GM18867 (cell line): Measurements from ENCODE around the gene ABLIM2.

ENCODE experiments used
- ATAC-seq: cut with Tn5 transposase; IDR thresholded peaks from one replicate; pipeline ENCODE4 v1.9.1; 2021; ENCODE audit warnings: mild to moderate bottlenecking, moderate library complexity; ENCODE audit not compliant: unreplicated experiment

ABLIM2 gene

DNA sequence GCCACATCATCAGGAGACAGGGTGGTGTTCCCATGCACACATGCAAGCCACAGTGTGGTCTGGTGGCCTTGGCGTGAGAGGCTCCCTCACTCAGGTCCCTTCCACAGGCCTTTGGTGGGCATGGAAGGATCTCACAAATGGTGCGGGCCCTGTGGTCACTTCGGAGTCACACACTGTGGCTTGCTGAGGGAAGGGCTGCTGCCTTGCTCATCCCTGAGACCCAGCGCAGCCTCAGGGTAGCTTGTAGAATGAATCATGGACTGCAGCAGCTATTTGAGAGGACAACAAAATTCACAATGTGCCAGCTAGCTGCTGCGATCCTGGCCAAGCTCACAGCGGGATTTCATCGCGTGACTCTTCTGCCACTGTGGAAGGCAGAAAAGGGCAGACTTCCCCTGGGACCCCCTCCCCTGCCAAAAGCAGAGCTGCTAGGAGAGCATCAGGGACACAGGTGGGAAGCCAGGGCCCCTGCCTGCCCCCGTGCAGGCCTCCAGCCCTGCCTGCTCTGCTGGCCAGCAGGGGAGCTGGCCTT, 106.4 kb downstream of the ABLIM2 start:
- ATAC-seq, result no peak

DNA sequence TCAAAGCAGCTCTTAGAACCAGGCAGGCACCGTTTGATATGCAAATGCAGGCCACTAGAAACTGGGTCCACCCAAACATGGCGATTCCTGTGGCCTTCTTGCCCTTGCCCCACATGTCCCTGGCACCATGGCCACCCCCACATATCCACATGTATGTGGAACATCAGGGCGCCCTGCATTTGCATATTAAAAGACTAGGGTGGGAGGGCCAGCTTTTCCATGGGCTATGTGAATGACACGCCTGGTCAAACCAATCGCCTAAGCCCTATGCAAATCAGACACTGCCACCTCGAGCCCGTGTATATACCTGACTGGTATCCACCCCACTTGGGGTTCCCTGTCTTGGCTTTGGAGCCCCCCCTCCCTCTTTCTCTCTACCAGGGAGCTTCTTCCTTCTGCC, 107.0 kb downstream of the ABLIM2 start:
- no peak for ATAC-seq

DNA sequence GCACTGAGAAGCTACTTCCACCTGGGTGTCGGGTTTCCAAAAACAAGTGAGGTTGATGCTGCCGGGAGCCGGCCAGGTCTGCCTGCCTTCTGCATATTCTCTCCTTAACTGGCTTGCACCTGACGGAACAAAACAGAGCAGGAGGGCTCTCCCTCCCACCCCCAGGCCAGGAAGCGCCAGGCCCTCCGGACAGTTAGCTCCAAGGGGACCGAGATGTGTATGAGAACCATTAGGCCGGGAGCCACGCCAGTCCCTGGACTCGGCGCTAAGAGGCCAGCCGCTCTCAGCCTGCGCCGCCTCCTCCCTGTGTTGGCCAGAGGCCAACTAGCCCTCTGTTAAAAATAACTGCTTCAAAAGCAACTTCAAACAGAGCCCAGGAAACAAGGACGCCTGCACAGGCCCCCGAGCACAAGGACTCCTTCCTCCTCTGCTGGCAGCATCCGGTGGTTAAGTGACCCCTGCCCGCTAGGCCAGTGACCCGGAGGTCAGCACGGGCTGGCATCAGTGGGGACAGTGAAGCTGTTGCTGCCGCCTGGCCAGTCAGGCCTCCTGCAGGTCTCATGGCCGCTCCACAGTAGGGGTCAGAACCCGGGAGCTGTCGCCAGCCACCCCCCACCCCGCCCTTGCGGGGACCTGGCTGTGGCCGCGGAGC, 107.9 kb downstream of the ABLIM2 start:
- no peak for ATAC-seq

DNA sequence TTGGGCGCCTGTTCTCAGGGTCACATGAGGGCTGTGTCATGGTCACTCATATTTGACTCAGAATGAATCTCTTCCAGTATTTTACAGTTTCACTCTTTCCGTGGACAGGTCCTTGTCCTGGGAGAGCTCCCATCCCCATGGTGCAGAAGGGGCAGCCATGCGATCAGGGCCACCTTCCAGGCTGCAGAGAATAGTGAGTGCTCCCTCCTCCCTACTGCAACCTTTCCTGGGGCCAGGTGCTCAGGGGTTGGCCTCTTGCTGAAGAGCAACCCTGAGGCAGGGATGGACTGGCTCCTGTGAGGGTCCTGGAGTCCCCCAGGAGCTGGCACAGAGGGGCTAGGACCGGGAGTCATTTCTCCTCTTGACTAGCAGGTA, 108.4 kb downstream of the ABLIM2 start:
- no peak for ATAC-seq

DNA sequence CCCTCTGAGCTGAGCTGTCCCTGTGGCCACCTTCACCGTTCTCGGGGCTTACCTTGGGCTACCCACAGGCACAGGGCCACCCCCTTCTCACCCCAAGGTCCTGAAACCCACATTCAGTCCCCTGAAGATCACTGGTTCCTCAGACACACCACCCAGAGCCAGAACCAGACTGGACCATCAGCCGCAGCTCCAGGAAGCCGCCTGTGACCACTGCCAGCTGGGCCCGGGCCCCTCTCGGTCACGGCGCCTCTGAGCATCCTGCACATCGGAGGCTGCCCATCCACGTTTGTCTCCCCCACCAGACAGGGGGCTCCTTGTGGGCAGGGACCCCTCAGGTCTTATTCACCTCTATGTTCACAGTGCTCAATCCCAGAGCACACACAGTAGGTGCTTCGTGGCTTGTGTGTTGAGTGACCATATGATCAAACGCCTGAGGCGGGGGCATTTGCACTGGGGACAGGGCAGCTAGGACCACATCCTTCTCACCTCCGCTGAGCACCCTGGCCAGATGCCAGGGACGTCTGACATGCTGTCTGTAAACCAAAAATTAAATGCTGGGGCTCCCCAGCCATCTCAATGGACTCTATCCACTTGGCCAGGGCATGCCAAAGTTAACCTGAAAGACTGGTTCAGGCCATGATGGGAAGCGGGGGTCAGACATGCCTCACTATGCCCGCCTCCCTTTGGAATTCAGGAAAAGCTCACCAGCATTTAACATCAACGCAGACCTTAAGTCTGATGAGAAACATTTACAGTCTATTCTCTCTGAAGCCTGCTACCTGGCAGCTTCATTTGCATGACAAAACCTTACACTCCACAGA, 109.5 kb downstream of the ABLIM2 start:
- no peak for ATAC-seq

DNA sequence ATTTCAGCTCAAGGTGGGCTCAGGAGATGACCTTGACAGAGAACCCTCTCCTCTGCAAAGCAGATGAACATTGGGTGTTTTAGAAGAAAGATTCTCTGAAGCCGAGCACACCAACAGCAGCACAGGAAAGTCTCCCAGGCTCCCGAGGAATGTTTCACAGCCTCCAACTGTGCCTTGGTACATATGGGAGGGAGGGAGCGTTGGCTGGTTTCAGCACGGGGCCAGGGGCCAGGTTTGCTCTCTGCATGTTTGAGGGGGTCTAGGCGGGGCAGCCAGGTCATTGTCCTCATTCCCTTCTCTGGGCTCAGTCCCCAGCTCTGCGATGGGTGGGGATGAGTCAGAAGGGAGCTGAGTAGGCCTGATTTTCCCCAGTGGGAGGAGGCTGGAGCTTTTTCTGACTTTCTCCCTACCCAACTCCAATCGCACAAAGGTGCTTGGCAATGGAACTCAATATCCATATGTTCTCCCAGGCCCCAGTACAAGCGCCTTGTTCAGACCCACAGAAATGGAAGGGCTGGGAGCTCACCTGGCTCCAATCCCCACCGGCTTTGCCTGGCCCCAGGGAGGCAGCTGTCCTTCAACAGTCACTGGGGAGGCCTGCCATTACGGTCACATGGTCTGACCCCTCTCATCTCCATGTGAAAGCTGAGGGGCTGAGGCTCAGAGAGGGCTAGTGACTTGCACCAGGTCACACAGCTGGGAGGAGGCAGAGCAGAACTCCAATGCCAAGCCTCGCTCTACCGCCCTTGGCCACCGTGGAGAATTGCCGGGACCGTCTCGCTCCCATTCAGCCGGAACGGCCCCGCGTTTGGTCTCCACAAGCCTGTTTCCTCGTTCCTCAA, 110.6 kb downstream of the ABLIM2 start:
- ATAC-seq, result no peak

DNA sequence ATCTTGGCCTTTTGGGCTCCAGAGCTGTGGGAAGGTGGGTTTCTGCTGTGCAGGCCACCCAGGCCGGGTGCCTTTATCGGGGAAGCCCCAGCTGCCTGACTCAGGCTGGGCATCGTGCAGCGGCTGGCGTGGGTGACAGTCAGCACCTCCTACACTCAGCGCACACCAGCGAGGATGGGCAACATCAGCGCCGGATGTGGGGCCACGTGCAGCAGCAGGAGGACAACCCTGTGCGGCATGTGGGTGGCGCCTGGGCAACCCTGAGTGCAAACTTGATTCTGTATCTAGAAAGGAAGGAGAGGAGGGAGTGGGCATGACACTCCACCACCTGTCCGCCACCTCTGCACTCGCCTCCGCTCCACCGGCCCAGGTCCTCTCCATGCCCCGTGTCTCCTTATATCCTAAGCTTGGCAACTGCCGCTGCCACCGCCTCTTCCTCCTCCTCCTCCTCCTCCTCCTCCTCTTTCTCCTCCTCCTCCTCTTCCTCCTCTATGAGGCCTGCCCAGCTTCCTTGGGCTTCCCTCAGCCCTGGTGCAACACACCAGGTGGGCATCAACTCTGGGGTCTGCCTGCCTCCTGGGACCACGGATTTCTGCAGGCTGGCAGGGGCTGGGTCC, 111.6 kb downstream of the ABLIM2 start:
- ATAC-seq, result no peak

DNA sequence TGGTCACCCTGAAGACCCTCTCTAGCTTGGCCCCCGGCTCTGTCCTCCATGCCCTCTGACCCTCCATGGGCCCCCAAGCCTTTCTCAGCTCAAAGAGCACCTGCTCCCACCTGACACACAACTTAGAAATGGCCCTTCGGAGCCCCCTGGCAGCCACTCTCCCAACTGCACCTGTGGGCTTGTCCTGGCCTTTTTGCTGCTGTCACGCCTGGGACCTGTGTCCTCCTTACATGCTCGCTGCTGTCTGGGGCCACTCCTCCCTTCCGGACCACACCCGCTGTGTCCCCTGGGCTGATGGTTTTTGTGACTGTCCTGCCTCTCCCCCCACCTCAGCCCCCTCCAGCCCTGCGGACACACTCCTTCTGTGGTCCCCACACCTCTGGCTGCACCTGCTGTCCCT, 112.7 kb downstream of the ABLIM2 start:
- no peak for ATAC-seq

DNA sequence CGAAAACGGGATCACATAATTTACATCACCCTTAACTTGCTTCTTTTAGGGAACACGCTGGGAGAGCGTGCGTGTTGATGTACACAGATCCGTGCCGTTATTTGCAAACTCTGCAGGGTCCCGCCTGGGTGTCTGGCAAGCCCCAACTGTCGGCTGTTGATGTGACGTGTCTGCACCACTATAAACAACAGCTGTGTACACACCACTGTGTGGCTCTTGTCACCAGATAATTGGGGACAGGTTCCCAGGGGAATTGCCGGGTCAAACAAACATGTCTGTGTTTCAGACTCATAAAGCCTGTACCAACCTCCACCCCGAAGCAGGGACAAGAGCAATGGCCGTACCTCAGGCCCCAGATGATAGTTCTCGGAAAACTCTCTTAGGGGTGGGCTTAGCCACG, 113.9 kb downstream of the ABLIM2 start:
- no peak for ATAC-seq

DNA sequence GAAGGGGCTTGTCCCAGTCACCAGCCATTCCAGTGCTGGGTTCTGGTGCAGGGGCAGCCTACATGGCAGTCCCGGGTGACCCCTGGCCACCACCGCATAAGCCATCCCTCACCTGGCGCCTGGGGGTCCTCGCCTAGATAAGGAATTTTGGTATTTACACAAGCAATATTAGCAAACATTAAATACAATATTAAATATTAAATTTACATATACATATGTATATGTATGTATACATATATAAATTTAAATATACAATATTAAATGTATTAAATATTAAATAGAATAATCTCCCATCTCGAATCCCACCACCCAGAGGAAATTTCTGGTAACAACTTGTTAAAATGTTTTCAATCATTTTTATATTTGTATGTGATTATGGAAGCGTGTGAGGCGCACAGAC, 114.4 kb downstream of the ABLIM2 start:
- ATAC-seq, result no peak

DNA sequence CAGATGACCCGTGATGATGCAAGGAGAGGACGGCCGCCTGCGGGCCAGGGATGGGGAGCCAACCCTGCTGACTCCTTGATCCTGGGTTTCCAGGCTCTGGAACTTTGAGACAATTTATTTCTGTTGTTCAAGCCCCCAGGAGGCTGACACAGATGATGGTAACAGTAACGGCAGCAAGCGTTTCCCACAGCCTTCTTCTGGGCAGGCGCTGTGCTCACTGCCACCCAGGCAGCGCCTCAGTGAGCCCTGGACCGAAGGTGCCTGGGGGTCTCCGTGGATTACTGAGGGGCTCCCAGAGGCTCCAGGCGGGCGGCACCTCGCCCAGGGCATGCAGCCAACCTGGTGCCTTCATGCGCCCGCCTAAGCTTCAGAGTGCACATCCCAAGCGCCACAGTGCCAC, 115.0 kb downstream of the ABLIM2 start:
- ATAC-seq, result no peak

DNA sequence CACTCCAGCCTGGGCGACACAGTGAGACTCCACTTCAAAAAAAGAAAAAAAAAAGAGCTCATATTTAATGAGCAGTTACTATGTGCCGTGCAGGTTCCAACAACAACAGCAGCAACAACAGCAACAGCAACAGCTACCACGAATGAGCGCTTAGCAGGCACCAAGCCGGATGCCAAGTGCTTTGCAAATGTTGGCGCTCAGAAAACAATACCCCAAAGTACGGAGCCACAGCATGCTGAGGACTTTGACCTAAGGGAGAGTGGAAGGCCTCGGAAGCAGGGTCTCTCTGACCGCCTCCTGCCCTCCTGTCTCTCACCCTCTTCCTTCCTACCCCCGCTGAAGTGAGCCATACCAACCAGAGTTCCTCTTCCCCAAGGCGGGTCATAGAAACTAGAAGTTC, 116.7 kb downstream of the ABLIM2 start:
- no peak for ATAC-seq

DNA sequence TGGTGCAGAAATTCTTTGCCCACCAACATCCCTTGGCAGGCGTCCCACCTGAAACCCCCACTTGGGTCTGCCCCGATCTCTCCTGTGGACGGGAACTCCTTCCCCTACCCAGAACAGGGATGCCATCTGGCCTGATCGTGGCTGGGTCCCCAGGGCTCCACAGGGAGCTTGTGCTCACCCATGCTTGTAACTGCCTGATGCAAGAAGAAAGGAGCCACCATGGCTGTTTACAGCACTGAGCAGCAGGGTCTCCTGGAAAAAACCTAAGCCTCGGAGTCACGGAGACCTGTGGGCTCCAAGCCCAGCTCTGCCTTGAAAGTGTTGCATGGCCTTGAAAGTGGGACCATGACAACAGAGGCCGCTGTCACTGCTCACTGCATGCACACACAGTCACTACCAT, 117.4 kb downstream of the ABLIM2 start:
- no peak for ATAC-seq

DNA sequence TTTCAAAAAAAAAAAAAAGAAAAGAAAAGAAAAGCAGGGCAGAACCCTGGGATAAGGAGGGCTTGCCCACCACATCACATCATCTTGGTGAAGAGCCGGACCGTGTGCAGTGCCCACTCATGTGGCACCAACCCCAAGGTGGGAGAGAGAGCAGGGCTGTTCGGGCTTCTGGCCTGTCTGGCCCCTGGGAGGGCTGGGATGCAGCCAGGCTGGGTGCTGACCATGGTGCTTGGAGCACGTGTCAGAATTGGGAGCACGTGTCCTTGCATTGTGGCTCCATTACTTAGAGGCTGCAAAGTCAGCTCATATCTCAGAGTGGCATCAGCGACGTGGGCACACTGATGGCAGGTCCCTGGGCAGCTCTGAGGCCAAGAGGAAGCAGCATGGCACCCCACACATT, 118.0 kb downstream of the ABLIM2 start:
- ATAC-seq, result no peak

DNA sequence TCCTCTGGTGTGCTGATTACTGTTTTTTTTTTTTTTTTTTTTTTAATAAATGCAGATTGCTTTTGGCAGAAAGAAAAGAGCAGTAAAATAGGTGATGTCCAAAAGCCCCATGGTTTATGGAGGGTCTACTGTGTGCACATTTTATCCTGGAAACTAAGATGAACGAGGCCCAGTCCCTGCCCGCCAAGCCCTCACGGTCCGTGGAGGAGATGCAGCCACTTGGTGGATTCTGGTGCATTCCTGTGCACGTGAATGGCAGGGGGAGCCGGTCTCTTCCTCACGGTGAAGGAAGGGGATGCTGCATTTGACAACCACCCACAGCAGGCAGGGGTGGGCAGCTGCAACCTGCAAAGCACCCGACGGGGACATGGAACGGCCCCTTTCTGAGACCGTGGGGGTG, 118.8 kb downstream of the ABLIM2 start:
- ATAC-seq, result no peak

DNA sequence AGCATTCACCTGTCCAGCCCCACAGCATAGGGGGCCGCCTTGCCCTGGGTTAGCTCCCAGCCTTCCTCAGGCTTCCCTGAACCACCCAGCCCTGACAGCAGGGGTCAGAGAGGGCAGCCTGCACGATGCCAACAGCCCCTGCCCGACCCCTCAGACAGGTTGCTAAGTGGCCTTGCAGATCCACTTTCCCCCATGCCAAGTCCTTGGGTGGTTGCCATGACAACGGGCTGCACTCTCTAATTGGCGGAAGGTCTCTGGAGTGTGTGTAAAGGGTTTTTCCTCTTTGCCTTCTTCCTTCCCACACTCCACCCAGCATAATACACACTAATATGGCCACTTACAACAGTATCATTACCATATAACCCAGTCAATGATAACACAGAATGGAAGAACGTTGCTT, 119.3 kb downstream of the ABLIM2 start:
- no peak for ATAC-seq

DNA sequence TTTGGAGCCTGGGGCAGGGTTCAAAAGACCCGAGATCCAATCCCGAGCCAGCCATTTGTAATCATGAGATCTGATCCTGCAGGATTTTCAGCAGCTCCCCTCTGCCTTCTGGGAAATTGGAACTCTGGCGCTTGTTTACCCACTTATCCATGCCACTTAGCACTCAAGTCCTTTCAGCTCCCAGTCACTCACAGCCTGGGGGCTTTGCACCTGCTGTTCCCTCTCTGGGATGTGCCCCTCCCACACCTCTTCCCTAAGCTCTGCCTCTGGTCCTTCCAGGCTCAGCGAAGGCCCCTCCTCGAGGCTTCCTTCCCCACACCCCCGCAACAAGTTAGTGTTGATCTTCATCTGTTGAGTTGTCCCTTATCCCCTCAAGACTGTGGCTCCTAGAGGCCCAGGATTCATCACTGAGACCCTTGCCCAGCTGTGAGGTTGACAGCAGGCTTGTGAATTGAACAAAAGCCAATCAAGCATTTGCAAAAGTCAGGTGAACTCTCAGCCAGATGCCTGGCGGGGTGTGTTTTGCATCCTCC, 119.8 kb downstream of the ABLIM2 start:
- ATAC-seq, result no peak

DNA sequence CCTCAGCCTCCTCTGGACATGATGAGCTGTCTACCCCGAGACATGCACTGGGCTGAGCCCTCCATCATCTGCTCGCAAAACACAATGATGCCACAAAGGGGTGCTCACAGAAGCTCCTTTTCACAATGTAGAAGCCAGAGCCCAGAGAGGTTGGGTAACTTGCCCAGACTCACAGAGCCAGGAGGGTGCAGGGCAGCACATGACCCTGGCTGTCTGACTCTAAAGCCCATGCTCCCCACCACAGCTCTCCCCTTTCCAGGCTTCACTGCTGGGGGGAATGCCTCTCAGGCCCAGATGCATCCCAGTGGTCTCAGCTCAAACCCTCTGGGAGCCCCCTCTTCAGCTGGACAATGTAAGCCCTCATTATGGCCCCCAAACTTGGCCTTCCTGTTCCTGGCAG, 120.5 kb downstream of the ABLIM2 start:
- ATAC-seq, result no peak

DNA sequence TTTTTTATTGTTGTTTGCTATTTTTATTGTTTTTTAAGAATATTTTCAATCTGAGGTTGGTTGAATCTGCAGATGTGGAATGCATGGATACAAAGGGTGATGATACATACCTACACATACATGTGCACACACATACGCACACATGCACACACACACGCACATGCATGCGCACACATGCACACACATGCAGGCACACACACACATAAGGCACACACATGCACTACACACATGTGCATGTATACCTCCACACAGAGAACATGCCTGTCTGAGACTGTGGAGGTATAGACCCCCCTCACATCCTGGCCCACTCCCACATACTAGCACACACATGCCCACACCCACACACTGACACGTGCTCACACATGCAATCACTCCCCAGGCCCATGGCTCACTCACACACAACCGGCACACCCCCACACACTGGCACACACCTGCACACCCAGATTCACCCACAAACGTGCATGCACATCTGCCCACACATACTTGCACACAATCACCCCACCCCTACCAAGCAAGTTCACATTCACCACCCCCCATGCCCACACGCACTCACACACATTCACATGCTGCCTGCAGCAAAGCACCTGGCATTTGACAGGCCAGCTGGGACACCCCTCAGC, 121.4 kb downstream of the ABLIM2 start:
- no peak for ATAC-seq

DNA sequence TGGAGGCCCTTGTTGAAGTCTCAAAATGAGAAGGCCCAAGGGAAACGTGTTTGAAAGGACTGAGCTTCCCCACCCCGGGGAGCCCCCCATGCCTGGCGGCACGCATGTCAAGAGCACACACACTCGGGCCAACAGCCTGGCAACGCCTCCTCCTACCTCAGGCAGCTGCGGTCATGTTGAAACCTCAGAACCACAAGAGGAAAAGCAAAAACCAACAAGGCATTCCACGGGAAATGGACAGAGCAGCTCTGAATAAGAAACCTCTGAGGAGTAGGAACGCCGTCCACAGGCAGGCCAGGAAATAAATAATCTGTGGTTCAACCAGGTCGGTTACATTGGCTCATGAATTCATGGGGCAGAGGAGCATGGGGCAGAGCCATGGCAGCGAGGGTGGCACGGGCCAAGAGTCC, 123.2 kb downstream of the ABLIM2 start:
- no peak for ATAC-seq
